ENCODE results near the gene CHST5.
"Not testable (repeated sequence)": the region's sequence is repeated elsewhere in the genome, so short reads cannot be mapped to it uniquely, and the experiment has no call there.

The CHST5 gene

DNA sequence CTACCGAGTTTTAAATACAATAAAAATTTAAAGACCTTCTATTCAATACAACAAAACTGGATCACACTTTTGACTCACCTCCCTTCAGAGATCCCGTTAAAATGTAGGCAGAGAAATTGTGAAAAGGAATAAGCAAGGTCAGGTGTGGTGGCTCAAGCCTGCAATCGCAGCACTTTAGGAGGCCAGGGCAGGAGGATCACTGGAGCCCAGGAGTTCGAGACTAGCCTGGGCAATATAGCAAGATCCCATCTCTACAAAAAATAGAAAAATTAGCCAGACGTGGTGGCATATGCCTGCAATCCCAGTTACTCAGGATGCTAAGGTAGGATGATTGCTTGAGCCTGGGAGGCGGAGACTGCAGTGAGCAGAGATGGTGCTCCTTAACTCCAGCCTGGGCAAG lies 16.7 kb downstream of the CHST5 start:
- DNase-seq (ENCODE audit: low read depth in 1 of 2, low spot score in 1 of 2) = no peak
- H3K27me3 ChIP-seq (ENCODE audit: insufficient read depth, poor library complexity, severe bottlenecking) = peaks cover 6% of the 10 kb centered on the region
- no peak for TF ChIP-seq POLR2AphosphoS5 (IDR thresholded peaks at IDR 0.05; ENCODE audit: low read depth)

DNA sequence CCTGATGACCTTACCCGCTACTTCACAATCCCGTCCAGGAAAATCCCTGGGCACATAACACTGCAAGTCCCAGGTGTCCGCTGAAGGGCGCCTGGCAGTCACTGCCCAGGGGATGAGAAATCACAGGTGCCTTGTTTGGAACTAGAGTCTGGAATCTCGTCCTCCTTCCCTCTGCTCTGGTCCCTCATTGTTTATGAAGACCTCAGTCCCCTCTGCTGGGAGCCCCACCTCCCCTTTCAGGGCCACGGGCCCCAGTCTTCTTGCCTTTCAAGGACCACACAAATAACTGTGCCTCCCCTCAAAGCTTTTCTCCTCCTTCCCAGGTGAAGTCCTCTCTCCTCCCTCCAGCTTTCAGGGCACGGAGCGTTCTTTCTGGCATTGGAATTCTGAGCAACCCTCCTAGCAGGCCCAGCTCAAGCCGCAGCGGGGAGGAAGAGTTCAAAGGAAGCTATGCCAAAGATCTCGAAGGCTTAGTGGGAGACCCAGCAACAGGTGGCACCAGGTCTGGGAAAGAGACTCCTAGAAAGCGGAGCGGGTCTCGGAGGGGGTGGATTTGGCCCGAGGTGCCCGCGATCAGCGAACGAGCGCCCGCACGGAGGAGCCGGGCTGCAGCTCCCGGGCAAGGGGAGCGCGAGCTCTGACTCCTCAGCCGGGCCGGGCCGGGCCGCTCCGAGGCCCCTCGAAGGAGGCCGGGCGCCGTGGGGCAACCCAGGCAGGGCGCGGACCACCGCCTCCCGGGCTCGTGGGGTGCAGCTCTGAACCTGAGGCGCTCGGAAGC lies 19.5 kb downstream of the CHST5 start:
- H3K4me3 ChIP-seq (replicated peaks; ENCODE audit: insufficient read depth, low read length) = peak overlapping the region; percentile 70
- not testable (repeated sequence) for DNase-seq (ENCODE audit: low read depth in 1 of 2, low spot score in 1 of 2); H3K27me3 ChIP-seq (ENCODE audit: insufficient read depth, poor library complexity, severe bottlenecking)
- H3K27ac ChIP-seq (replicated peaks) = peak overlapping the region; percentile 48

More for the DNA sequence above, 16.7 kb downstream of the CHST5 start:
- H3K4me3 ChIP-seq (replicated peaks; ENCODE audit: insufficient read depth, low read length) = no peak overlapping the region
- H3K27ac ChIP-seq (replicated peaks) = no peak overlapping the region

DNA sequence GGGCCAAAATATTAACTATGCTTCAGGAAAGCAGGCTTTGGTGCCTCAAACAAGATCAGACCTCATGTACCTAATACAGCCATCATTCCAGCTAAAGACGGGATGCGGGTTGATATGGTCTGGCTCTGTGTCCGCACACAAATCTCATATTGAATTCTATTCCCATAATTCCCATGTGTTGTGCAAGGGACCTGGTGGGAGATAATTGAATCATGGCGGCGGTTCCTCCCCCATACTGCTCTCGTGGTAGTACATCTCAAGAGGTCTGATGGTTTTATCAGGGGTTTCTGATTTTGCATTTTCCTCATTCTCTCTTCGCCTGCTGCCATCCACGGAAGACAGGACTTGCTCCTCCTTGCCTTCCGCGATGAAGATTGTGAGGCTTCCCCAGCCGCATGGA lies 21.6 kb downstream of the CHST5 start:
- peaks cover 6% of the 10 kb centered on the region for H3K27me3 ChIP-seq (ENCODE audit: insufficient read depth, poor library complexity, severe bottlenecking)
- H3K27ac ChIP-seq (replicated peaks) = no peak overlapping the region
- H3K4me3 ChIP-seq (replicated peaks; ENCODE audit: insufficient read depth, low read length) = no peak overlapping the region
- no peak for DNase-seq (ENCODE audit: low read depth in 1 of 2, low spot score in 1 of 2)
- TF ChIP-seq, protein P1, sequence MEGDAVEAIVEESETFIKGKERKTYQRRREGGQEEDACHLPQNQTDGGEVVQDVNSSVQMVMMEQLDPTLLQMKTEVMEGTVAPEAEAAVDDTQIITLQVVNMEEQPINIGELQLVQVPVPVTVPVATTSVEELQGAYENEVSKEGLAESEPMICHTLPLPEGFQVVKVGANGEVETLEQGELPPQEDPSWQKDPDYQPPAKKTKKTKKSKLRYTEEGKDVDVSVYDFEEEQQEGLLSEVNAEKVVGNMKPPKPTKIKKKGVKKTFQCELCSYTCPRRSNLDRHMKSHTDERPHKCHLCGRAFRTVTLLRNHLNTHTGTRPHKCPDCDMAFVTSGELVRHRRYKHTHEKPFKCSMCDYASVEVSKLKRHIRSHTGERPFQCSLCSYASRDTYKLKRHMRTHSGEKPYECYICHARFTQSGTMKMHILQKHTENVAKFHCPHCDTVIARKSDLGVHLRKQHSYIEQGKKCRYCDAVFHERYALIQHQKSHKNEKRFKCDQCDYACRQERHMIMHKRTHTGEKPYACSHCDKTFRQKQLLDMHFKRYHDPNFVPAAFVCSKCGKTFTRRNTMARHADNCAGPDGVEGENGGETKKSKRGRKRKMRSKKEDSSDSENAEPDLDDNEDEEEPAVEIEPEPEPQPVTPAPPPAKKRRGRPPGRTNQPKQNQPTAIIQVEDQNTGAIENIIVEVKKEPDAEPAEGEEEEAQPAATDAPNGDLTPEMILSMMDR (IDR thresholded peaks at IDR 0.05; ENCODE audit: insufficient read depth, low read length) = no peak
- TF ChIP-seq REST (IDR thresholded peaks at IDR 0.05; ENCODE audit: insufficient replicate concordance, low read depth) = no peak
- no peak for TF ChIP-seq GABPA (IDR thresholded peaks at IDR 0.05; ENCODE audit: low read depth)
- TF ChIP-seq SPI1 (IDR thresholded peaks at IDR 0.05; ENCODE audit: borderline replicate concordance, low read depth) = no peak
- no peak for TF ChIP-seq POLR2AphosphoS5 (IDR thresholded peaks at IDR 0.05; ENCODE audit: low read depth)

GRCh38 chr16:75506574-75506973 lies 29.3 kb downstream of the CHST5 start:
- no peak overlapping the region; the same call in 1 of the 2 replicates for H3K4me3 ChIP-seq (replicated peaks; ENCODE audit: insufficient read depth, low read length)
- H3K27ac ChIP-seq (replicated peaks) = no peak overlapping the region
- DNase-seq (ENCODE audit: low read depth in 1 of 2, low spot score in 1 of 2) = peak; percentile 46 to 74
- no peak for TF ChIP-seq GABPA (IDR thresholded peaks at IDR 0.05; ENCODE audit: low read depth)
- TF ChIP-seq, protein P1 (IDR thresholded peaks at IDR 0.05; ENCODE audit: insufficient read depth, low read length) = no peak
- no peak for TF ChIP-seq POLR2AphosphoS5 (IDR thresholded peaks at IDR 0.05; ENCODE audit: low read depth)
- TF ChIP-seq SPI1 (IDR thresholded peaks at IDR 0.05; ENCODE audit: borderline replicate concordance, low read depth) = no peak; the same call in 1 of the 2 replicates
- no peak for TF ChIP-seq REST (IDR thresholded peaks at IDR 0.05; ENCODE audit: insufficient replicate concordance, low read depth)
- H3K27me3 ChIP-seq (ENCODE audit: insufficient read depth, poor library complexity, severe bottlenecking) = no peaks in the 10 kb centered on the region

DNA sequence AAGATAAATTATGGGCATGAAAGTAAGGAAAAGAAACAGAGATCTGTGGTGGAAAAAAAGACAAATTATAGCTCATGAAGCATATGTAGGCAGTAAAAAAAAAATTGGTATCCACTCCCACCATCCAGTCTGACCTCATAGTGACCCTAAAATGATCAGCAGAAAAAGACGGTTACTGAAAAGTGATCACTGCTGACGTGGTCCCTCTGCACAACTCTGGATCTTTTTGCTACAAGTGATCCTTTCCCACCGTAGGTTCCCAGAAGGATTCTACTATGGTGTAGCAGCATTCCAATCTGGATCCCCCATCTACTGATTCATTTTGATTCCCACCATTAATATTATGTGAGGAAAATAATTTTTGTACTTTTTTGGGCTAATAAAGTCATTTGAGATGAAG lies 29.8 kb downstream of the CHST5 start:
- no peak overlapping the region; the same call in 1 of the 2 replicates for H3K4me3 ChIP-seq (replicated peaks; ENCODE audit: insufficient read depth, low read length)
- H3K27me3 ChIP-seq (ENCODE audit: insufficient read depth, poor library complexity, severe bottlenecking) = no peaks in the 10 kb centered on the region
- TF ChIP-seq SPI1 (IDR thresholded peaks at IDR 0.05; ENCODE audit: borderline replicate concordance, low read depth) (no peak), REST (IDR thresholded peaks at IDR 0.05; ENCODE audit: insufficient replicate concordance, low read depth) (no peak), GABPA (IDR thresholded peaks at IDR 0.05; ENCODE audit: low read depth) (no peak), POLR2AphosphoS5 (IDR thresholded peaks at IDR 0.05; ENCODE audit: low read depth) (no peak)
- TF ChIP-seq, protein P1 (IDR thresholded peaks at IDR 0.05; ENCODE audit: insufficient read depth, low read length) = no peak
- DNase-seq (ENCODE audit: low read depth in 1 of 2, low spot score in 1 of 2) = no peak
- no peak overlapping the region for H3K27ac ChIP-seq (replicated peaks)
